ENCODE measurements around the gene MORC2. TPM values are rescaled to one million over a fixed set of nuclear protein-coding genes. Genes with fewer than 3 reads are reported as not detected.

MORC2 gene
- total RNA-seq, 1 donor from 2014 or later = 50.1 TPM

DNA sequence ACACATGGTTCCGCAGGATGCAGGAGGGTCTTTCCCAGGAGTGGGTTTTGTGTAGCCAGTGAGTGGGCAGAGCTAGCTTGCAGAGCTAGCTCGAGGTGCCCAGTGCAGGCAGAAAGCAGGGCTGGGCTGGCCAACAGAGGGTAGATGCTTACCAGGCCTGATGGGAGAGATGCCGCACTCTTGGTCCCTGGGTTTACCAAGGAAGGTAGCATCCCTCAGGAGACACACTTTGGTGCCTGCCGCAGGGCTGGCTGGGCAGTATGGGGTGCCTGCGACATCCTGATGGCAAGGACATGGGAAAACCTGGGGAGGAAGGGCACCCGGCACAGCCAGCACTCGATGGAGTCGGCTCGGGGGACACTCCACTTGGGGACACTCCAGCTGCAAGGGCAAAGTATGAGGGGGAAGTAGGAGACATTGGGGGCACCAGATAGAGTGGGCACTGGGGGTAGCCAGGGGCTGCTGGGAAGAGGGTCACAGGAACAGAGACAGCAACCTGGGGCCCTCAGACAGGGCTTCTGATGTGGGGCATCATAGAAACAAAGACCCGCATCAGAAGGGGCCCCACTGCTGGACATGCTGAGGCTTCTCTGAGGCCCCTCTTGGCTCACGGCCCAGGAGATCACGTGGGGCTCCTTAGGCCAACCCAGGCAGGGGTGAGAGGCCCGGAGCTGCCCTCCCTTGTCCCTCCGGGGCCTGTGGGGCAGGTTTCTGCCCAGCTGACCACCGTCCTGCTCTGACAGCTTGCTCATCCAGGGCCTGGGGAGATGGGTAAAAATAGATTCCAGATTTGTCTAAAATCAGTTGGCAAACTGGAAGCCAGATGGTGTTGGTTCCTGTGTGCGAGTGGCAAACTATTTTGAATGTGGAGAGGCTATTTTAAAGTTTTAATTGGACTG, 89.8 kb downstream of the MORC2 start:
- H3K4me1 Mint-ChIP-seq (ENCODE audit: low read depth) = peaks cover 4% of the 10 kb centered on the region
- no peaks in the 10 kb centered on the region for H3K9me3 Mint-ChIP-seq (ENCODE audit: low read depth)
- H3K36me3 Mint-ChIP-seq (ENCODE audit: insufficient read depth) = no peaks in the 10 kb centered on the region
- H3K27me3 Mint-ChIP-seq = peaks cover 2% of the 10 kb centered on the region
- DNase-seq (ENCODE audit: low spot score, unreplicated experiment) = no peak
- no peak overlapping the region for H3K27ac Mint-ChIP-seq
- TF ChIP-seq, protein P1, sequence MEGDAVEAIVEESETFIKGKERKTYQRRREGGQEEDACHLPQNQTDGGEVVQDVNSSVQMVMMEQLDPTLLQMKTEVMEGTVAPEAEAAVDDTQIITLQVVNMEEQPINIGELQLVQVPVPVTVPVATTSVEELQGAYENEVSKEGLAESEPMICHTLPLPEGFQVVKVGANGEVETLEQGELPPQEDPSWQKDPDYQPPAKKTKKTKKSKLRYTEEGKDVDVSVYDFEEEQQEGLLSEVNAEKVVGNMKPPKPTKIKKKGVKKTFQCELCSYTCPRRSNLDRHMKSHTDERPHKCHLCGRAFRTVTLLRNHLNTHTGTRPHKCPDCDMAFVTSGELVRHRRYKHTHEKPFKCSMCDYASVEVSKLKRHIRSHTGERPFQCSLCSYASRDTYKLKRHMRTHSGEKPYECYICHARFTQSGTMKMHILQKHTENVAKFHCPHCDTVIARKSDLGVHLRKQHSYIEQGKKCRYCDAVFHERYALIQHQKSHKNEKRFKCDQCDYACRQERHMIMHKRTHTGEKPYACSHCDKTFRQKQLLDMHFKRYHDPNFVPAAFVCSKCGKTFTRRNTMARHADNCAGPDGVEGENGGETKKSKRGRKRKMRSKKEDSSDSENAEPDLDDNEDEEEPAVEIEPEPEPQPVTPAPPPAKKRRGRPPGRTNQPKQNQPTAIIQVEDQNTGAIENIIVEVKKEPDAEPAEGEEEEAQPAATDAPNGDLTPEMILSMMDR (IDR thresholded peaks at IDR 0.05; ENCODE audit: unreplicated experiment) = no peak
- H3K4me3 Mint-ChIP-seq (ENCODE audit: low read depth) = no peak overlapping the region

DNA sequence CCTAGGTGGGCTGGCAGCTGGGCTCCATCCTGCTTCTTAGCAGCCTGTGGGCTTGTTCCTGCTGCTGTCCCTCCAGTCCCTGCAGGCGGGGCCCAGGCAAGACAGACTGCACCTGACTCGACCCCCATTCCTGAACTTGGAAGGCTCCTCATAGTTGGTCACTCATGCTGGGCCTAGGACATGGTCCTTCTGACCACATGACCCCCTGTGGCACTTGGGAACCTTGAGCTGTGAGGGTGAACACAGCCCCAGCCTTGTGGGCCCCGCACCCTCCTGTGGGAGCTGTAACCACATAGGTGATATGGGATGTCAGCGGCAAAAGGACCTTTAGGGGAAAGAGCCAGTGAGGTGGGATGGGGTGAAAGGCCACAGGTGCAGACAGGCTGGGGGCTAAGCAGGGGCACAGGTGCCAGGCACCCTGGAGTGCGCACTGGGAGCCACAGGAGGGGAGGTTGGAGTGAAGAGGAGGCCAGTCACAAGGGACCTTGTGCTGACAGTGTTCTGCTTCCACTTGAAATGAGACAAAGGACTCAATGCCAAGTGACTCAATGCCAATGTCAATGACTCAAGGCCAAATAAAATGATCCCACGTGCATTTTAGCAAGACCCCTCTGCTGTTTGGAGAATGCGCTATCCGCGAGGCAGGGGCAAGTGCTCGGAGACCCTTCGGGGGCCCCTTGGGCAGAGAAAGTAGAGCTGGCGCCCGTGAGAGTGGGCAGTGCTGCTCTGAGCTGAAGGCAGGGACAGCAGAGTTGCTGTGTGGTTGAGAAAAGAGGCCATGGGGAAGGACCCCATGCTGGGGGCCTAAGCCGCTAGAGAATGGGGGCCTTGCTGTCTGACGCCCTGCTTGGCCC, 90.7 kb downstream of the MORC2 start:
- TF ChIP-seq, protein P1 (IDR thresholded peaks at IDR 0.05; ENCODE audit: unreplicated experiment) = no peak
- Mint-ChIP-seq H3K27me3 (peaks cover 2% of the 10 kb centered on the region), H3K36me3 (ENCODE audit: insufficient read depth) (no peaks in the 10 kb centered on the region), H3K27ac (no peak overlapping the region), H3K4me3 (ENCODE audit: low read depth) (no peak overlapping the region), H3K4me1 (ENCODE audit: low read depth) (peaks cover 4% of the 10 kb centered on the region), H3K9me3 (ENCODE audit: low read depth) (no peaks in the 10 kb centered on the region)
- DNase-seq (ENCODE audit: low spot score, unreplicated experiment) = no peak

DNA sequence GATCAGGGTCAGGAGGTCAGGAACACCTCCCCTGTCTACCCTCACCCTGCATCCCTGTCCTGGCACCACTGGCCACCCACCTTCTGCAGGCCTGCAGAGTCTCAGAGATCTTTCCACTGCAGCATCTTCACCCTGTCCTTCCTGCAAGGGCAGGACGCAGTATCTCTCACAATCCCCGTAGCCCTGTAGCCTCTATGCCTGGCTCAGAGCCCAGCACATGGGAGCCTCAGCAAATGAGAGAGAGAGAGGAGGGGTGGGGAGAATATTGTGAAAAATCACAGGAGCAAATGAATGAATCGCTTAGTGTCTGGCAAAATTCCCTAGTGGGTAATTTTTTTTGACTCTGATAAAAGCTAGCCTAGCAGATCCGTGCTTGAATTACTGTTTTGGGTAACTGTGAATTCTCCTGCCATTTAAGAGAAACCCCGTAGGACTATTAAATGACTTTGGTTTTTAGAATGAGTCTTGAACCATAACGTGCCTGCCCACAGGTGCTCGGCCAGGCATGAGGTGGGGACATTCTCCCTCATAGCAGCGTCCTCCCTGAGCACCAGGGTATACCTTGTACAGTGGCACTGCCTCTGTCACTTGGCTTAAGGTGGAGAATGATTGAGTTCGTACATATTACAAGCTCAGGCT, 91.5 kb downstream of the MORC2 start:
- no peak overlapping the region for H3K27ac Mint-ChIP-seq
- H3K9me3 Mint-ChIP-seq (ENCODE audit: low read depth) = no peaks in the 10 kb centered on the region
- H3K36me3 Mint-ChIP-seq (ENCODE audit: insufficient read depth) = no peaks in the 10 kb centered on the region

DNA sequence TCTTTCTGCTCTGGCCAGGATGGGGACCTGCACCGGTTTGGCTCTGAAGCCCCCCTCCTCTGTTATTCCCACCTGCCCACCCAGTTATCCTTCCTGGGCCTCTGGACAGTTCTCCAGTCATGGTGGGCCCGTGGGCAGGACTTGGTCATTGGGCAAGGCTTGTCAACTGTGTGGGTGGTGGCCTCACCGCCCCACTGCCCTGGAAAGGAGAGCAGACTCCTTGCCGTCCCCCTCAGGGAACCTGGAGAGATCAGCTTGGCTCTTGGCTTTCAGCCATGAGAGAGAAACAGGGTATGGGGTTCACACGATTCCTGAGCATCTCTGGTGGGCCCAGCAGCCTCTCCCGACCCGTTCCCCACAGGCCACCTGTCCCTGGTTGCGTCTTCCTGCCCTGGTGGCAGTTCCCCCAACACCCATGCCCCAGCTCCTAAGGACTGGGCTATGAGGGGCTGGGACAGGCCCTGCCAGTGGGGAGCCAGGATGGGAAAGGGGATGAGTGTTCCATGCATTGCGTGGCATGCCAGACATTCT, 92.3 kb downstream of the MORC2 start:
- H3K4me1 Mint-ChIP-seq (ENCODE audit: low read depth) = peaks cover under 1% of the 10 kb centered on the region
- H3K36me3 Mint-ChIP-seq (ENCODE audit: insufficient read depth) = no peaks in the 10 kb centered on the region
- TF ChIP-seq, protein P1 (IDR thresholded peaks at IDR 0.05; ENCODE audit: unreplicated experiment) = no peak
- DNase-seq (ENCODE audit: low spot score, unreplicated experiment) = no peak
- no peaks in the 10 kb centered on the region for H3K9me3 Mint-ChIP-seq (ENCODE audit: low read depth)
- no peak overlapping the region for H3K4me3 Mint-ChIP-seq (ENCODE audit: low read depth)
- H3K27ac Mint-ChIP-seq = no peak overlapping the region
- H3K27me3 Mint-ChIP-seq = peaks cover 2% of the 10 kb centered on the region

More for the DNA sequence above, 91.5 kb downstream of the MORC2 start:
- no peak overlapping the region for H3K4me3 Mint-ChIP-seq (ENCODE audit: low read depth)
- no peak for DNase-seq (ENCODE audit: low spot score, unreplicated experiment)
- TF ChIP-seq, protein P1 (IDR thresholded peaks at IDR 0.05; ENCODE audit: unreplicated experiment) = no peak
- H3K27me3 Mint-ChIP-seq = peaks cover 2% of the 10 kb centered on the region
- H3K4me1 Mint-ChIP-seq (ENCODE audit: low read depth) = peaks cover 4% of the 10 kb centered on the region
